ENCODE results near the gene PPME1.

Gene PPME1

GRCh38 chr11:74282914-74283371 lies 111.9 kb downstream of the PPME1 start:
- DNase-seq: no peak

- DNase-seq: no peak
Observed at GRCh38 chr11:74283580-74284180, 112.6 kb downstream of the PPME1 start.

- DNase-seq: no peak
Observed at GRCh38 chr11:74284466-74284865, 113.4 kb downstream of the PPME1 start.

GRCh38 chr11:74288161-74288560 lies 117.1 kb downstream of the PPME1 start:
- DNase-seq: no peak

- no peak for DNase-seq
Observed at GRCh38 chr11:74288911-74289310, 117.8 kb downstream of the PPME1 start.

GRCh38 chr11:74297484-74297883 lies 126.4 kb downstream of the PPME1 start:
- no peak for DNase-seq

GRCh38 chr11:74299015-74299414 lies 127.9 kb downstream of the PPME1 start:
- no peak for DNase-seq

All from C1 segment of cervical spinal cord (tissue), 14 donors.